ENCODE measurements around the gene MLLT10.

GRCh38 chr10:21524131-21524525 lies 9.9 kb upstream of the MLLT10 start:
- TF ChIP-seq POLR2A (IDR thresholded peaks at IDR 0.05) (no peak), CTCF (IDR thresholded peaks at IDR 0.05) (no peak)

Measured in thyroid gland (tissue), 4 donors.